ENCODE measurements around the gene B4GALNT1.

B4GALNT1 gene

GRCh38 chr12:57624441-57625220 is 8.4 kb downstream of the B4GALNT1 start:
- no peak overlapping the region for H3K9ac ChIP-seq (ENCODE audit: low read depth, low read length)
- no peaks in the 10 kb centered on the region for H3K36me3 ChIP-seq (ENCODE audit: insufficient read depth, low read depth, low read length)
- no peak overlapping the region for H3K27ac ChIP-seq (ENCODE audit: low read length)
- H3K4me3 ChIP-seq (ENCODE audit: low read length), result no peak overlapping the region
- peaks cover 7% of the 10 kb centered on the region; the same call in 1 of the 2 replicates for H3K9me3 ChIP-seq (ENCODE audit: insufficient read depth, low read depth, low read length)
- H3K4me1 ChIP-seq (ENCODE audit: insufficient read depth, low read length), result 0 out of 2 replicates have a peak, but pooled peaks cover 2% of the 10 kb centered on the region
- H3K27me3 ChIP-seq (ENCODE audit: insufficient read depth, low read length), result peaks cover 100% of the 10 kb centered on the region

- Histone ChIP-seq H3K27ac (ENCODE audit: low read length) (no peak overlapping the region), H3K9ac (ENCODE audit: low read depth, low read length) (no peak overlapping the region), H3K9me3 (ENCODE audit: insufficient read depth, low read depth, low read length) (peaks cover 7% of the 10 kb centered on the region; the same call in 1 of the 2 replicates), H3K4me1 (ENCODE audit: insufficient read depth, low read length) (0 out of 2 replicates have a peak, but pooled peaks cover 2% of the 10 kb centered on the region), H3K27me3 (ENCODE audit: insufficient read depth, low read length) (peaks cover 100% of the 10 kb centered on the region), H3K36me3 (ENCODE audit: insufficient read depth, low read depth, low read length) (no peaks in the 10 kb centered on the region), H3K4me3 (ENCODE audit: low read length) (no peak overlapping the region)
Measured at GRCh38 chr12:57623811-57624390, 9.1 kb downstream of the B4GALNT1 start.

DNA sequence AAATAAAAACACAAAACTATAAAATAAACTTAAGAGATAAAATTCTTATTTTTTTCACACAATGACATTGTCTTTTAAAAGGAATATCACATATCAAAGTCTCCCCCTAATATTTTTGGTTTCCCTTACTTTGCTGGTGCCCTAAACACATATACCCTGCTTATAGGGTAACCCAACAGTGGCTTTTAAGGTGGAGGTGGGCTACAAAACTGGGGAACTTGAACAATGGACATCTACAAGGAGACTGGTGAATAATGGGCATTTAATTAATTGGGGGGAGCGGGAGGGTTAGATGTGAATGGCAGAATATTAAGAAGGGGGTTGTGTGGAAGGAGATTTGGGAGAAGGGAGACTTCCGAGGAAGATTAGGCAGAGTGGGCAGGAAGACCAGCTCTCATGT is 9.6 kb downstream of the B4GALNT1 start:
- Histone ChIP-seq H3K27me3 (ENCODE audit: insufficient read depth, low read length) (peaks cover 100% of the 10 kb centered on the region), H3K36me3 (ENCODE audit: insufficient read depth, low read depth, low read length) (no peaks in the 10 kb centered on the region), H3K4me1 (ENCODE audit: insufficient read depth, low read length) (0 out of 2 replicates have a peak, but pooled peaks cover 2% of the 10 kb centered on the region), H3K9me3 (ENCODE audit: insufficient read depth, low read depth, low read length) (peaks cover 7% of the 10 kb centered on the region; the same call in 1 of the 2 replicates), H3K4me3 (ENCODE audit: low read length) (no peak overlapping the region), H3K27ac (ENCODE audit: low read length) (no peak overlapping the region), H3K9ac (ENCODE audit: low read depth, low read length) (no peak overlapping the region)

DNA sequence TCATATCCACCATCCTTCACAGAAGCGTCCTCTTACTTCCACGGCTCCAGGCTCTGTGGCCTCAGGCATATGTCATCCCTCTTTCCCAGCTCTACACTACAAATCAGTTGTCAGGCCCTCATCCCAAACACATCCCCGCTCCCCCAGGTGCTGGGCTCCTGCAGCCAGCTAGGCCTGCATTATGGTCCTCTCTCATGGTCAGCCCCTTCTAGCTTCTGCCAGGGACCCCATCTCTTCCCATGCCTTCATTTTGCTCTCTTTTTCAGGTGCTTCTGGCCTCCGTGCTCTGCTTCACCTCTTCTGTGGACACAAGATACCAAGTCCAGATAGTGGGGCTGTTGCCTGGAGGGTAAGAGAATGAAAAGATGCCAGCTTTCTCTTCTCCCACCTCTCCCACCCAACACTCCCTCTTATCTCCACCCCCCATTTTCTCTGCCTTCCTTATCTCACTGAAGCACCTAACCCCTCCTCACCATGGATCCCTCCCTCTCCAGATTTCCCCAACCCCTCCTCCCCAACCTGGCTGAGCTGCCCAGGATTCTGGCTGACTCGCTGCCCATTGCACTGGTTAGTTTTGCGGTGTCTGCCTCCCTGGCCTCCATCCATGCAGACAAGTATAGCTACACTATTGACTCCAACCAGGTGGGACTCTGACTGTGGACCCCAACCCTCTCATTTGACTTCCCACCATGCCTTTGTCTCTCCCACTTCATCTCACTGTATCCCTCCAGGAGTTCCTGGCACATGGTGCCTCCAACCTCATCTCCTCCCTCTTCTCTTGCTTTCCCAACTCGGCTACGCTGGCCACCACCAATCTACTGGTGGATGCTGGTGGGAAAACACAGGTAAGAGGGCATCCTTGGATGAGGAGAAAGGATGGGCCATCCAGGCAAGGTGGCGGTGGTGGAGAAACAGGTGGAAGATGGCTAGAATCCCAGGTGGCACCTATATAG is 10.4 kb downstream of the B4GALNT1 start:
- H3K36me3 ChIP-seq (ENCODE audit: insufficient read depth, low read depth, low read length), result no peaks in the 10 kb centered on the region
- no peak overlapping the region for H3K9ac ChIP-seq (ENCODE audit: low read depth, low read length)
- no peaks in the 10 kb centered on the region for H3K4me1 ChIP-seq (ENCODE audit: insufficient read depth, low read length)
- no peak overlapping the region for H3K27ac ChIP-seq (ENCODE audit: low read length)
- peaks cover 7% of the 10 kb centered on the region; the same call in 1 of the 2 replicates for H3K9me3 ChIP-seq (ENCODE audit: insufficient read depth, low read depth, low read length)
- peaks cover 100% of the 10 kb centered on the region for H3K27me3 ChIP-seq (ENCODE audit: insufficient read depth, low read length)
- H3K4me3 ChIP-seq (ENCODE audit: low read length), result no peak overlapping the region

- Histone ChIP-seq H3K9ac (ENCODE audit: low read depth, low read length) (no peak overlapping the region), H3K27me3 (ENCODE audit: insufficient read depth, low read length) (peaks cover 100% of the 10 kb centered on the region), H3K36me3 (ENCODE audit: insufficient read depth, low read depth, low read length) (no peaks in the 10 kb centered on the region), H3K27ac (ENCODE audit: low read length) (no peak overlapping the region), H3K4me3 (ENCODE audit: low read length) (peak overlapping the region; percentile 48; the same call in 1 of the 2 replicates), H3K9me3 (ENCODE audit: insufficient read depth, low read depth, low read length) (peaks cover 7% of the 10 kb centered on the region; the same call in 1 of the 2 replicates), H3K4me1 (ENCODE audit: insufficient read depth, low read length) (no peaks in the 10 kb centered on the region)
Measured at GRCh38 chr12:57621497-57622292, 11.3 kb downstream of the B4GALNT1 start.

DNA sequence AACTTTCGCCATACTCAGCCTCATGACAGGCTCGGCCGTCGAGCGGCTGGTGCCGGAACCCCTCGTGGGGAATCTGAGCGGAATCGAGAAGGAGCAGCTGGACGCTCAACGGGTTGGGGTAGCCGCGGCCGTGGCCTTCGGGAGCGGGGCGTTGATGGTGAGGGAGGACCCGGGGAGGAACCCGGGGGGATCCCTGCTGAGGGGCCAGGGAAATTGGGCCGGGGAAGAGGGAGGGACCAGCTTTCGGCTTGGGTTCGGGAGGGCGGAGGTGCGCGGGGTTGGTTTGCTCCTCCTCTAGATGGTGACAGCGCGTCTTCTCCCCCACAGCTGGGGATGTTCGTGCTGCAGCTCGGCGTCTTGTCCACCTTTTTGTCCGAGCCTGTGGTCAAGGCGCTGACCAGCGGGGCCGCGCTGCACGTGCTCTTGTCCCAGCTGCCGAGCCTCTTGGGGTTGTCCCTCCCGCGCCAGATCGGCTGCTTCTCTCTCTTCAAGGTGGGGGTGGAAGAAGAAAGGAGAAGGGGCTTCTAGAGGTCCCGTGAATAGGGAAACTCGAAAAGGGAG is 12.0 kb downstream of the B4GALNT1 start:
- H3K4me1 ChIP-seq (ENCODE audit: insufficient read depth, low read length), result no peaks in the 10 kb centered on the region
- no peaks in the 10 kb centered on the region for H3K36me3 ChIP-seq (ENCODE audit: insufficient read depth, low read depth, low read length)
- no peak overlapping the region for H3K9ac ChIP-seq (ENCODE audit: low read depth, low read length)
- peaks cover 7% of the 10 kb centered on the region; the same call in 1 of the 2 replicates for H3K9me3 ChIP-seq (ENCODE audit: insufficient read depth, low read depth, low read length)
- no peak overlapping the region for H3K27ac ChIP-seq (ENCODE audit: low read length)
- H3K27me3 ChIP-seq (ENCODE audit: insufficient read depth, low read length), result peaks cover 100% of the 10 kb centered on the region
- peak overlapping the region; percentile 48; the same call in 1 of the 2 replicates for H3K4me3 ChIP-seq (ENCODE audit: low read length)

DNA sequence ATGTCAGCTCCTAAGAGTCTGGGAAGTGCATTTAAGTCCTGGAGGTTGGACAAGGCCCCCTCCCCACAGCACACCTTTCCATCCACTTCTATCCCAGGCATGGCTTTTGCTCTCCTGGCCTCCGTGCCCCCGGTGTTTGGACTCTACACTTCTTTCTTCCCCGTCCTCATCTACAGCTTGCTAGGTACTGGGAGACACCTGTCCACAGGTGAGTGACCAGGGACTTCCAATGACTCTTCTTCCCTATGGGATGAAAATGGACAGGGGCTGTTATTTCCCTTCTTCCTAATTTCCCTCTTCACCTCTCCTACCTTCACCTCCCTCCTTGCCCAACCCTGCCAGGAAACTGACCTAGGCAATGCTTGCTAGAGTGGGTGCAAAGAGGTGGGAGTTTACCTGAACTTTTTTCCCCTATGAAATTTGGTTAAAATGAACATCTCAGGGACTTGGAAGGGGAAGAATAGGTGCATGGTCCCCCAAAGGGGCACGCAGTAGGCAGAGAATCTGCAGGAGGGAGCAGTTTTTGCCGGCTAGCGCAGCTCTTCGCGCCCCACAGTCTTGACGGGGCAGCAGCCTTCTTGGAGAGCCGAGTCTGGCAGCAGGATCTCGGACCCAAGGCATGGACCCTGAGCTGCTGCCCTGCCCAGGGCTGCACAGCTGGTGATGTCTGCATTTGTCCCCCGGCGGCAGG is 12.6 kb downstream of the B4GALNT1 start:
- Histone ChIP-seq H3K9ac (ENCODE audit: low read depth, low read length) (no peak overlapping the region), H3K9me3 (ENCODE audit: insufficient read depth, low read depth, low read length) (peaks cover 7% of the 10 kb centered on the region; the same call in 1 of the 2 replicates), H3K27ac (ENCODE audit: low read length) (no peak overlapping the region), H3K4me3 (ENCODE audit: low read length) (peak overlapping the region; percentile 58; the same call in 1 of the 2 replicates), H3K36me3 (ENCODE audit: insufficient read depth, low read depth, low read length) (no peaks in the 10 kb centered on the region), H3K27me3 (ENCODE audit: insufficient read depth, low read length) (peaks cover 100% of the 10 kb centered on the region), H3K4me1 (ENCODE audit: insufficient read depth, low read length) (no peaks in the 10 kb centered on the region)

- Histone ChIP-seq H3K9ac (ENCODE audit: low read depth, low read length) (no peak overlapping the region), H3K36me3 (ENCODE audit: insufficient read depth, low read depth, low read length) (no peaks in the 10 kb centered on the region), H3K9me3 (ENCODE audit: insufficient read depth, low read depth, low read length) (peaks cover 7% of the 10 kb centered on the region; the same call in 1 of the 2 replicates), H3K27ac (ENCODE audit: low read length) (no peak overlapping the region), H3K4me1 (ENCODE audit: insufficient read depth, low read length) (no peaks in the 10 kb centered on the region), H3K27me3 (ENCODE audit: insufficient read depth, low read length) (peaks cover 100% of the 10 kb centered on the region), H3K4me3 (ENCODE audit: low read length) (peak overlapping the region; percentile 58)
Measured at GRCh38 chr12:57619434-57620244, 13.4 kb downstream of the B4GALNT1 start.

GRCh38 chr12:57618966-57619433 is 14.0 kb downstream of the B4GALNT1 start:
- peaks cover 97% of the 10 kb centered on the region for H3K27me3 ChIP-seq (ENCODE audit: insufficient read depth, low read length)
- H3K9me3 ChIP-seq (ENCODE audit: insufficient read depth, low read depth, low read length), result peaks cover 7% of the 10 kb centered on the region; the same call in 1 of the 2 replicates
- H3K4me3 ChIP-seq (ENCODE audit: low read length), result peak overlapping the region; percentile 58
- H3K9ac ChIP-seq (ENCODE audit: low read depth, low read length), result no peak overlapping the region
- H3K4me1 ChIP-seq (ENCODE audit: insufficient read depth, low read length), result no peaks in the 10 kb centered on the region
- no peaks in the 10 kb centered on the region for H3K36me3 ChIP-seq (ENCODE audit: insufficient read depth, low read depth, low read length)
- H3K27ac ChIP-seq (ENCODE audit: low read length), result no peak overlapping the region

Measured in iPS-20b (cell line).